ENCODE results near the gene DDC.

The DDC gene, protein sequence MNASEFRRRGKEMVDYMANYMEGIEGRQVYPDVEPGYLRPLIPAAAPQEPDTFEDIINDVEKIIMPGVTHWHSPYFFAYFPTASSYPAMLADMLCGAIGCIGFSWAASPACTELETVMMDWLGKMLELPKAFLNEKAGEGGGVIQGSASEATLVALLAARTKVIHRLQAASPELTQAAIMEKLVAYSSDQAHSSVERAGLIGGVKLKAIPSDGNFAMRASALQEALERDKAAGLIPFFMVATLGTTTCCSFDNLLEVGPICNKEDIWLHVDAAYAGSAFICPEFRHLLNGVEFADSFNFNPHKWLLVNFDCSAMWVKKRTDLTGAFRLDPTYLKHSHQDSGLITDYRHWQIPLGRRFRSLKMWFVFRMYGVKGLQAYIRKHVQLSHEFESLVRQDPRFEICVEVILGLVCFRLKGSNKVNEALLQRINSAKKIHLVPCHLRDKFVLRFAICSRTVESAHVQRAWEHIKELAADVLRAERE

DNA sequence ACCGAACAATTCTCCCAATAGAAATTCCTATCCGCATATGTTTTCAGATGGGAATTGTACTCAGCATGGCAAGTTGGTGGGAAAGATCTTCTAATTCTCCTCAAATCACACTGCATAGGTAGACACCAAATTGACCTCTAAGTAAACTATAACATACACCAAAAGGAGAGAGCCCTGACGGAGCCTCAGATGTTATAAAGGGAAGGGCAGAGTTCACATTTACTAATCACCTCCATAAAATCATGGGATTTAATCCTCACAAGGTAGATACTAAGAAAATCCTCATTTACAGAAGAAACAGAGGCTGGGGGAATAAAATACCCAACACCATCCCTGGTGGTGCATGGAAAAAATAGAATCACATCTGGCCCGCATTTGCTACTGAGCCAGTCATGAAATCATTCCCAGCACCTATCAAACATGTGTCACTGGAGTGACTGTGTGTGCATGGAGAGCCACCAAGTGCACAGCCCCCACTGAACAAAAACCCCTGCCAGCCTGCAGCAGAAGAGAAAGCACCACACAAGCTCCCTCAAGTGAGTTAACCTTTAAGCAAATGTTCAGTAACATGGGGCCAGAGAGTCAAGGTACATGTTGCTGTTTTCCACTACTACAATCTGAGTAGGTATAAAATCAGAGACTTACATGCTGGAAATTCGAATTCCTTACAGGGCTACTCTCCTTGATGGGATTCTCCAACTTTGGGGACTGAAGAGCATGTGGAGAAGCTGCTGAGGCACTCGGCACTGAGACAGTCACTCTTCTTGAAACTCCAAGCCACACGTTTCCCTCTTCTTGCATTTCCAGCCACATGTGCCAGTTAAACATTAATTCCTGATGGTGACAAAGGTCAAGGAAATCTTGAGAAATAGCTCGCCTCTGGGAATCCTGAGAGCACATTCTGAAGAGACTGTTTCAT is at the start of gene DDC:
Gene DDC (minus strand): TSS at position 766 of the 919 bp plus-strand sequence. CDS start 21,320 bp downstream, outside the sequence.
- DNase-seq = no peak

DNA sequence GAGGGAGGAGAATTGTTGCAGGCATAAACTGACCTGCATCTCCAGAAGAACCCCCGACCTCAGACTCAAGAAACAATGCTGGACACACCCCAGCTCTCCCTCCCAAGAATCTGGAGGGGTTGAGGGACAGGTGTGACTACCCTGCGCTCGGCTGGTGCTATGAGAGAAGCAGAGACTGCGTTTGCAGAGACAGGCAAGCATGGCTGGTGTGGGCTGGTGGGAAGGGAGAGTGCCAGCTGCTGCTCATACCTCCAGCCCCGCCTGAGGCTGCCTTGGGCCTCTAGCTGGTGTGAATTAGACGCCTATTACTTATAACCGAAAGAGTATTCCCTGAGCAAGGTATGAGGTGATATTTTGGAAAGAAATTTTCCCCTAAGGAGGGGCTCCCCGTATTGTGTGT is 48.3 kb upstream of the DDC start:
- DNase-seq = no peak

DNA sequence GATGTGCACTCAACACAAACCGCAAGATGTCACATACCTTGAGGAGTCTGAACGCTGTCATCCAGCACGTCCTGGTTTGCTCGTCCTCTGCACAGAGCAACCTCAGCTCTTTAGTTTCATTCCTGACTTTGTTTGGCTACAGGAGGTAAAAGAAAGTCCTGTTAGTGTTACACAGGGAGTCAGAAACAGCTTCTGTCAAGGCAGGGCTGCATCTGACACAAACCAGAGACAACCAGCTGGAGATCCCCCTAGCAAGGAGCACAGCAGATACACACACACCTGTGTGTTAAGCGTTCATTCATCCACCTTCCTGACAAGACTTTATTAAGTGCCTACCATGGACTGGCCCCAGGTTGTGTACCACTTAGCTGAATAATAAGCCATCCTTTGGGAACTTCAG is 47.5 kb upstream of the DDC start:
- no peak for DNase-seq

DNA sequence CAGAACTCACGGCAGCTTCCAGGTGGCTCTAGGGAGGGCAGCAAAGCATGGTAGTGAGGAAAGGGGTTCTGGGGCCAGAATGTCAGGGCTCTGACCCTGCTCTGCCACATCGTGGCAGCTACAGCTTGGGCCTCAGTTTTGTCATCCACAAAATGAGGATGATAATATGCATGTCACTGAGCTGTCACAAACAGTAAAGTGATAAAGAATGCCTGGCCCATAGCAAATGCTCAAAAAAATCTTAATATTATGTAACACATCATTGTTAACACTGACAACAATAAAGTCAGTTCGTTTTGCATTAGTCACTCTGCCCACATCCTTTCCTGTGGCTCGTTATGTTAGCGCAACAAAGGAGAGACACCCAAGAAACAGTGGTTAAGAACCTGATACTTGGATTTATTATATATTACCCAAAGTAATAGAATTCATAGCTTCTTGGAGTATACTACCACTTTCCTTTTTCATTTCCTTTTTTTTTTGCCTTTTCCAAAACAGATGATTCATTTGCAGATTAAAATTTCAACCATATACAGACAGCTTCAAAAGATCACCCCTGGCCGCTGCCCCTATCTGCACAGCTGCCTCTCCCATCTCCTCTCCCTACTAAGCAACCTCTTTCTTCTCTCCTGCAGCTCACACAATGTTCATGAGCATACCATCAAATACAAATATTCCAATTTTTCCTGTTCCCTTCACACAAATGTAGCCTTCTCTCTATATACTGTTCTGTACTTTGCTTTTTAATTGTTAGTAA is 45.5 kb upstream of the DDC start:
- no peak for DNase-seq

DNA sequence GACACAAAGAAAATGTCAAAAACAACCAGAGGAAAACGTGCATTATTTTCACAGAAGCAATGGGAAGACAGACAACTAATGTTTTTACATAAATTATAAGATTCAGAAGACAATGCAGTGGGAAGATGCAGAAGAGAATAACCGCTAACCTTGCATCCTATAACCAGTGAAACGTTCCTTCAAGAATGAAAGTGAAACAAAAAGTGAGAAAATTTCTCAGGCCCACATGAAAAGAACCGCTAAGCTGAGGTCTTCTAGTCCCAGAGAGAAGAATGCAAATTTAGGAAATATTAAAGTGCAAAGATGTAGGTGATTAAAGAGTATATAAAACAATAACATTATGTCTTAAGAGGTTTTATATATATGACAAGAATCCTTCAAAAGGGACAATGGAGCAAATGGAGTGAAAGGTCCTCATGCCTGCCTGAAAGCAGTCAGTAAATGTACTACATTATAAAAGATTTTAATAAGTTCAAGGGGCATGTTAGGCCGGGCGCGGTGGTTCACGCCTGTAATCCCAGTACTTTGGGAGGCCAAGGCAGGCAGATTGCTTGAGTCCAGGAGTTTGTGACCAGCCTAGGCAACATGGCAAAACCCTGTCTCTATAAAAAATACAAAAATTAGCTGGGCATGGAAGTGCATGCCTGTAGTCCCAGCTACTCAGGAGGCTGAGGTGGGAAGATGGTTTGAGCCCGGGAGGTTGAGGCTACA is 43.1 kb upstream of the DDC start:
- DNase-seq = no peak

DNA sequence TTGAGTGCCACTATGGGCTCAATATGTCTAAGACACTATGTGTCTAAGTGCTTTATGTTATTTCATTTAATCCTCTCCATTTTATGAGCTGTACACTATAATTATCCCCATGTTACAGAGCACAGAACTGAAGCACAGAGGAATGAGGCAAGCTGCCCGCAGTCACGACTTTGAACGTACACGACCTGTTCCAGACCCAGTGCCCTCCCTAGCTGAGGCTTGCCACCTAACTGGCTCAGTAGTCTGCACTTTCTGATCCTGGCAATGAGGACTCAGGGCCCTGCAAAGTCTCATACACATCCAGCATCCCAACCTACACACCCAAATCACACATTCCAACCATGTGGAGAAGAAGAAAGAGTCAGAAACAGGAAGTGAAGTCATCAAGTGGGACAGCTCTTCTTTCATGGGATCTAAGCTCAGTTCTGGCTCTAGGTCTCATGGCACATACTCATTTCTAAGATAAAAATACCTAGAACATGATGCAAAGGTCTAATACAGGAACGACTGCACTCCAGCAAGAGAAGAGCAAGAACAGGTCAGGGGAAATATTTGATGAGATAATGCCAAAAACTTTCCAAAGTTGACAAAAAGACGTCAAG is 42.4 kb upstream of the DDC start:
- no peak for DNase-seq

DNA sequence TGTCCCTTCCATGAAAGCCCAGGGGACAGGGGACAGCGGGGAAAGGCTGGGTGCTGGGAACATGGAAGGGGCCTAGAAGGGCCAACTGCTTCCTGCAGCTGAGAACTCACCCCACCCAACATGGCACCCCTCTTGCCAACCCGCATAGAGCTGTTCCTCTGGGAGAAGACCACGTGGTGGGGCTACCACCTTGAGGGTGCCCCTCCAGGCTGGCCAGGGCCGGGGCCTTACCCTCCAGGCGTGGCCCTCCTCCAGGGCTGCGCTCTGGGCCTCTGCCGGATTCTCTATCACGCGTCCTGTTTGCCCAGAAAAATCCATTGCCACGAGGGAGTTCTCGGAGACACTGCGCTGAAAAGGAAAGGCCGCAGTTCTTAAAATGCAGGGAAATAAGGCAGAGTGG is 39.9 kb upstream of the DDC start:
- no peak for DNase-seq

DNA sequence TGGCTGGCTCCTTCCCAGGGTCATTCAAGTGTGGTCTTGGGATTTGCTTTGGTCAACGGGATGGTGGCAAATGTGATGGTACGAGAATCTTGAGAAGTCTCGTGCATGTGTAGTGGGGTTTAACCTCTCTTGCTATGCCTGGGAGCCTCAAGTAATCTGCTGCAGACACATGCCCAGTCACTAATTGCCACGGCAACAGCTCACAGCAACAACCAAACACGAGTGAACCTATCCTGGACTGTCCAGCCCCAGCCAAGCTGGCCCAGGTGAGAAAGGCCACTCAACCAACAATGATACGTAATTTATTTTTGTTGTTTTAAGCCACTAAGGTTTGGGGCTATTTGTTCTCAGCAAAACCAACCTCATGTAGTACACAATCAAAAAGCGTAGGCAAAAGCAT is 38.1 kb upstream of the DDC start:
- DNase-seq = no peak

GRCh38 chr7:50599385-50599784 is 34.2 kb upstream of the DDC start:
- DNase-seq = no peak

- DNase-seq = no peak
These were observed 33.5 kb upstream of the DDC start for GRCh38 chr7:50598460-50599343.

- DNase-seq = no peak
These were observed 31.3 kb upstream of the DDC start for GRCh38 chr7:50596484-50596883.

GRCh38 chr7:50595491-50596102 is 30.4 kb upstream of the DDC start:
- no peak for DNase-seq

DNA sequence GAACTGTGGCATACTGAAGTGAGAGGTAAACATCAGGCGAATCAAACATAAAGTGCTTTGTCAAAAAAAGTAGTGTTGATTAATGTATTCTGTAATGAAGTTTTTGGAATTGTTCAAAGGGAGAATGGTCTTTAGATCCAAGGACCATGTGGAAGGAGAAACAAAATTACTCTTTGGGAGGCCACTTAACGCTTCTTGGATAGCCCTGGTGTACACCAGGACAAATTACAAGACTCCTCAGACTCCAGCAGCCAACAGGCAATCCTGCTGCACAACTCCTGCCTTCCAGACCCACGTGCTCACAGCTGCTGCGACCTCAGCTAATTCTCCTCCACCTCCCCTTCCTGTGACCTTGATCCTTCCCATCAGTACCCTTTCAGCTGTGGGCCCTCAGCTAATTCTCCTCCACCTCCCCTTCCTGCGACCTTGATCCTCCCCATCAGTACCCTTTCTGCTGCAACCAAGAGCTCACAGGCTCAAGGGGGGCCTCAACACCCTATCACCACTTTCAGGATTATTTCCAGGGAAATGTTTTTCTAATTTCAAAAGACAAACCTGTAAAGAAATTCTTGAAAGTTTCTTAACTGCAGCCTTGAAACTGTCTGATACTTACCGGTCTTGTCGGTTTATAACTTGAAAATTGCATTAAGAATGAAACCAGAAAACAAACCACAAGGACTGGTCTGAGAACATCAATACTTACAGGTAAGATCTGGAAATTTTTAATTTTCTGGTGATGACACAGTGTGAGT is 29.7 kb upstream of the DDC start:
- DNase-seq = no peak

DNA sequence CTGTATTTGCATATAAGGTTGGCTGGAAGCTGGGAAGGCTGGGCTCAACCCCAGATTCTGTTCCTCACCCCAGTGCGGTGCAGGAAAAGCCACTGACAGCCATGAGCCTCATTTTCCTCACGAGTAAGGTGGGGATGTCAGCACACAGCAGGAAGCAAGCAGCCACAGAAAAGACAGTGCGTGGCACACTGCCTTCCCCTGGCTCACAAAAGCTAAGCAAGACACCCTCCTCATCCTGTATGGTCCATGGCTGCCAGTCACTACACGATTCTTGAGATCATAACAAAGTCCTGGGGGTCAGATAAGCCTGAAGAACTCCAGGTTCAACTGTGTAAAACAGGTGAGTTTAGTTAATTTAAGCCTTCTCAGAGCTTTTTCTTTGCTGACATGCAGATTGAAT is 28.9 kb upstream of the DDC start:
- DNase-seq = no peak

DNA sequence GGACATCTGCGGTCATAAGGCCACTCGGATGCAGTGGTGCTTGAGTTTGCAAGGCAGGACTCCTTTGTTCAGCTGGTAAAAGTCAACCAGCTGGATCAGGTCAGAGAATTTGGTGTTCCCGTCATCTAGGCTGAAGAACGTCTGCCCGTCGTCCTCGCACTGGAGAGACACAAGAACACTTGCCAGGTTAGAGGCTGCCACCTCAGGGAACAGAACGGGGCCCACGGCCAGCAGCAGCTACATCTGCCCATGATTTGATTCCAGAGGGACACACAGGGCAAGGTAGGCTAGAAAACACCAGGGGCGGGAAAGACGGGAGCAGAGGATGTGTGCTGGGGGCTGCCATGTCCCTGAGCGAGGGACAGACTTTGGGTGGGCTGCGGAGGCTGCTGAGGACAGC is 27.7 kb upstream of the DDC start:
- DNase-seq = no peak

DNA sequence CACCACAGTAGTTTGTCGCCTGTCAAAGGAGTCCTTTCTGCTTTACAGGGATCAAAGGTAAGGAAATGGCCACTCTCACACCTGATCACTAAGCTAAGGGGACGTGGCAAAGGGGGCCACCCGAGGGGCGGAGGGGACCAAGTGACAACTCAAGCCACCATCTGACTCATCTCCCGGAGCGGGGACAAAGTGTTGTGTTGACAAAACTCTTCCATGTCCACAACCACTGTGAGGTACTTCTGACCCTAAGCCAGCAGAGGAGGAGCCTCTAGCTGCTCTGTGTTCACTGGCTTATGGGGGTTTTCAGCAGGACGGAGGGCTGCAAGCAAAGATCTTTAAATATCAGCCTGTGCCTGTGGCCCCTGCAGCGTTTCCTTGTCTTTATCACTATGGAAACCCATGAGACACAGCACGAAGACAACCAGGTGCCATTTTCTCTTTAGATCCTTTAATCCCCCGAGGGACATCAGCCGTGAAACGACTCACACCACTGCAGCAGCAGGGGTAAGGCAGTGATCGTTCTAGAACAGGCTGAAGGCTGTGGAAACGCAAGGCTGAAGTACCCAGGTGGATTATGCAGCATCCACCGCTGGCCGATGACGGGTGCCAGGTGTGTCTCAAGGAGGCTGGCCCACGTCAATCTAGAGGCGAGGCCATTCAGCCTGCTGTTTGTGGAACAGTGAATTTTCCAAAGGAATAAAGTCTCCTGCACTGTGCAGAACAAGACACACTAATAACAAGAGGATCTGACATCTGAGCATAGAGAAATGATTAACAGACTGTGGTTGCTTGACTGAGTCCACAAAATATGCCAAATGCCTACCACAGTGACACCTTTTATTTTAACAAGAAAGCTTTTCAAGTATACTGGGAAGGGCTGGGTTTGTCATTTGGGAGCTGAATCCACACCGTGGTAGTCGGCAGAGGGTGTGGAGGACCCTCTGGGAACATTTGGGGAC is 26.6 kb upstream of the DDC start:
- DNase-seq = peak; percentile 77

- no peak for DNase-seq
These were observed 25.9 kb upstream of the DDC start for GRCh38 chr7:50591098-50591479.

DNA sequence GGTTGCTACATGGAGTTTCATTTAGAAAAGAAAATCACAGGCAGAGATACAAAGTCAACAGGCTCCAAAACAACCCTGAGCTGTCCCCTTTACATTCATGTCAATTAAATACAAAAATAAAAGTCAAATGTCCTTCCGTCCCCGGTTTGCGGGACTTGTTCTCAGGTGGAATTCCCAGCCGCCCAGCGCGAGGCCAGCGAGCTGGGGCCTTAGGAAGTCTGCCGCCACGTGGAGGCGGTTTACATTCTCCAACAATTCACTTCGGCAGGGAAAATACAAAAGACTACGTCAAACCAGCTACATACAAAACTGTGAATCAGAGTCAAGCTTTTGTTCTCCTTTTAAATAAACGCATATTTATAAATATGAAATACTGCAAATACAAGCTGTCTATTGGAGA is 25.3 kb upstream of the DDC start:
- DNase-seq = no peak

DNA sequence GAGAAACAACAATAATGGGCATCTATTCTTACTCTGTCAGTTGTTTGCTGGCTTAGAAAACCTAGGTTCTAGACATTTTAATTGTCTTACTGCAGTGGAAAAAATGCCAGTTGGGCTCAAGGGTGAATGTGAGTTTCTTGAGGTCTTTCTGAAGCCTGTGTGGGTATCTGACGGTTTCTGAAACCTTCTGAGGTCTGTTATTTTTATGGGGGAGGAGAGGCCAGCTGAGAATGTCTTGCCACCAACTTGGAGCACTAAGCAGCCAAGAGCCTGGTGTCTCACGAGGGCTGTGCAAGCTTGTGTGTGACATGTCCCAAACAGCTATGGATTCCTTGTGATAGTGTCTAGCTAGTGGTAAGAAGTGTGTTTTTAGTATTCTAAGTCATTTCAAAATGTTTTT is 24.2 kb upstream of the DDC start:
- DNase-seq = no peak
